Loucy (cell line): ENCODE data around the gene KMT2E.

Source experiments
- H2AFZ ChIP-seq: fragments of 200-600 bp; sonication (generic); 2 replicates; pipeline ENCODE4 v1.6.0; 2016; ENCODE audit warnings: antibody characterized with exemption, mild to moderate bottlenecking, low read length, moderate library complexity
- H3F3A ChIP-seq: fragments of 200-600 bp; 2 replicates; pipeline ENCODE4 v1.6.0; 2016; ENCODE audit warnings: antibody characterized with exemption, low read depth, mild to moderate bottlenecking
- H3K27me3 ChIP-seq: fragments of 200-600 bp; sonication (generic); 2 replicates; pipeline ENCODE4 v1.6.1; 2014; ENCODE audit warnings: low read length, mild to moderate bottlenecking; ENCODE audit not compliant: insufficient read depth, poor library complexity, severe bottlenecking
- H3K36me3 ChIP-seq: fragments of 200-600 bp; sonication (generic); 2 replicates; pipeline ENCODE4 v1.6.1; 2016; ENCODE audit warnings: low read length; ENCODE audit not compliant: insufficient read depth
- H3K4me1 ChIP-seq: fragments of 200-600 bp; sonication (generic); 2 replicates; pipeline ENCODE4 v1.5.1; 2014; ENCODE audit warnings: low read length, mild to moderate bottlenecking; ENCODE audit not compliant: insufficient read depth, poor library complexity, severe bottlenecking
- H3K4me2 ChIP-seq: fragments of 200-600 bp; sonication (generic); 2 replicates; pipeline ENCODE4 v1.6.0; 2014; ENCODE audit warnings: antibody characterized with exemption, low read length, low read depth, mild to moderate bottlenecking; ENCODE audit not compliant: poor library complexity, severe bottlenecking
- H3K4me3 ChIP-seq: fragments of 200-600 bp; sonication (generic); 2 replicates; pipeline ENCODE4 v1.5.1; 2014; ENCODE audit warnings: low read length, mild to moderate bottlenecking, mixed read lengths; ENCODE audit not compliant: poor library complexity, severe bottlenecking
- H3K79me2 ChIP-seq: fragments of 200-600 bp; sonication (generic); 2 replicates; pipeline ENCODE4 v1.6.1; 2014; ENCODE audit warnings: low read length; ENCODE audit not compliant: insufficient read depth
- H3K9ac ChIP-seq: fragments of 200-600 bp; sonication (generic); 2 replicates; pipeline ENCODE4 v1.6.0; 2014; ENCODE audit warnings: mild to moderate bottlenecking, low read depth, low read length, moderate library complexity; ENCODE audit not compliant: poor library complexity, severe bottlenecking
- H3K9me2 ChIP-seq: fragments of 200-600 bp; sonication (generic); replicated peaks from 2 replicates; pipeline ENCODE4 v1.6.1; 2016; ENCODE audit warnings: low read depth, low read length, mixed read lengths
- H3K9me3 ChIP-seq: fragments of 200-600 bp; sonication (generic); 2 replicates; pipeline ENCODE4 v1.6.1; 2014; ENCODE audit warnings: mild to moderate bottlenecking, antibody characterized with exemption, low read length, low read depth; ENCODE audit not compliant: insufficient read depth
- H4K20me1 ChIP-seq: fragments of 200-600 bp; sonication (generic); 2 replicates; pipeline ENCODE4 v1.6.0; 2014; ENCODE audit warnings: antibody characterized with exemption, low read length, mild to moderate bottlenecking; ENCODE audit not compliant: insufficient read depth, poor library complexity, severe bottlenecking
- CTCF ChIP-seq: fragments of 200-600 bp; sonication (generic); conservative IDR thresholded peaks from 2 replicates; pipeline ENCODE4 v1.5.1; 2014; ENCODE audit warnings: mild to moderate bottlenecking, antibody characterized with exemption, low read length
- EZH2phosphoT487 ChIP-seq: fragments of 200-600 bp; IDR thresholded peaks from 2 replicates; pipeline ENCODE4 v1.6.1; 2018; ENCODE audit warnings: antibody characterized with exemption, mild to moderate bottlenecking, moderate library complexity, borderline replicate concordance

Gene KMT2E

DNA sequence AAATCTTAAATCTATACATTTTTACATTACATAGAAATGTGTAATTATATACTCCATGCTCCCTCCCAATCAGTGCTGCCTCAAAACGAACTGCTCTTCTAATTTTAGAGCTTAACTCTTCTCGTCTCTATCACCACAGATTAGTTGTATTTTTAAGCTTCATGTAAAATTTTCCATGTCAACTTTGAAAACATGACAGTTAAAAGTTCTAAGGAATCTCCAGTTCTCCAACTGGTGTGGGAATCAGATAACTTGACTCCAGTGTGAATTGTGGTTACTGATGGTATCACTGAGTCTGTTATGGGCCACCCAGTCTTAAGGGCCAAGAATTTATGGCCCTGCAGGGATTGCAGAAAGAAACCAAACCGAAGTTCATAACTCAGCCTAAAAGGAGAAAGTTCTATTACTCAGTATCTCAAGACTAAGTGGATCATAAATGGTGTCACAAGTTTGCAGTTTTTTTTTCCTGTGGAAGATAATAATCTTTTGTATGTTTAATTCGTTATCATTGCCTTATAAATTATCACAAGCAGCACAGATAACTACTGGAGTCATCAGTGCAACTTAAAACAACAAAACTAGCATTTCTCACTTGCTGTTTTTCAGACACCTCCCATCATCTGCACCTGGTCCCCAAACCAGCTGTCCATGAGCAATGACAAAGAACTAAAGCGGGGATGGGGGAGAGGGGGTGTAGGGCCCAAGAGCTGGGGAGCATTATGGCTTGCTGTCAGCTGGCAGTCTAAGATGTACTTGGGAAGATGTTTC, 31.5 kb upstream of the KMT2E start:
- Histone ChIP-seq H4K20me1 (peaks cover 18% of the 10 kb centered on the region), H3K4me2 (peak overlapping the region; percentile 93), H3K9me2 (no peaks in the 10 kb centered on the region), H3F3A (no peaks in the 10 kb centered on the region), H3K27me3 (no peaks in the 10 kb centered on the region), H2AFZ (no peak overlapping the region), H3K4me3 (peak overlapping the region; percentile 85), H3K79me2 (peaks cover 32% of the 10 kb centered on the region), H3K9me3 (no peaks in the 10 kb centered on the region), H3K9ac (peak overlapping the region; percentile 95), H3K4me1 (peaks cover 23% of the 10 kb centered on the region), H3K36me3 (no peaks in the 10 kb centered on the region; the same call in 1 of the 2 replicates)
- TF ChIP-seq EZH2phosphoT487 (no peak), CTCF (no peak)

DNA sequence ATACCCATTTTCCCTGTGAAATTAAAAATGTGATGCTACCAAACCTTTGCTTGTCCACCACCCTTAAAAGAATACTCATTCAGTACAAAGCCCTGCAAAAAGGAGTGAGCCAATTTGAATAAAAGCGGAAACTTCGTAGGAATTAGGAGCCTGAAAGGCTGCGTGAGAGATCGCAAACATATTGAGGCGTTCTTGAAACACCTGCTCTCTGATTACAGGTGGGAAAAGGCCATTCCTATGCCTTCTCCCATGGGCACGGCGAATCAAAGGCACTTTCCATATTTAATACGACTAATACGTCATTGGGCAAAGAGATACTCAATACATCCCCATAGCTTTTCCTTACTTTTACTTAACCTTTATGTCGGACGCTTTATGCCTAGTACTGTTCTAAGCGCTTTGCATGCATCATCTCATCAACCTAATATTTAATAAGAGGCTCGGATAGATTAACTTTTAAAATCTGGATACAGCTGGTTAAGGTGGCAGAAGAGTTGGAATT, 30.9 kb upstream of the KMT2E start:
- H3K9me3 ChIP-seq: no peaks in the 10 kb centered on the region
- H3K9me2 ChIP-seq: no peaks in the 10 kb centered on the region
- peak overlapping the region; percentile 85 for H3K4me3 ChIP-seq
- peak overlapping the region; percentile 95 for H3K9ac ChIP-seq
- H3F3A ChIP-seq: no peaks in the 10 kb centered on the region
- TF ChIP-seq EZH2phosphoT487 (no peak), CTCF (no peak)
- no peaks in the 10 kb centered on the region for H3K27me3 ChIP-seq
- peaks cover 32% of the 10 kb centered on the region for H3K79me2 ChIP-seq
- peak overlapping the region; percentile 79 for H2AFZ ChIP-seq
- peaks cover 23% of the 10 kb centered on the region for H3K4me1 ChIP-seq
- no peaks in the 10 kb centered on the region; the same call in 1 of the 2 replicates for H3K36me3 ChIP-seq
- peak overlapping the region; percentile 93 for H3K4me2 ChIP-seq
- H4K20me1 ChIP-seq: peaks cover 18% of the 10 kb centered on the region

DNA sequence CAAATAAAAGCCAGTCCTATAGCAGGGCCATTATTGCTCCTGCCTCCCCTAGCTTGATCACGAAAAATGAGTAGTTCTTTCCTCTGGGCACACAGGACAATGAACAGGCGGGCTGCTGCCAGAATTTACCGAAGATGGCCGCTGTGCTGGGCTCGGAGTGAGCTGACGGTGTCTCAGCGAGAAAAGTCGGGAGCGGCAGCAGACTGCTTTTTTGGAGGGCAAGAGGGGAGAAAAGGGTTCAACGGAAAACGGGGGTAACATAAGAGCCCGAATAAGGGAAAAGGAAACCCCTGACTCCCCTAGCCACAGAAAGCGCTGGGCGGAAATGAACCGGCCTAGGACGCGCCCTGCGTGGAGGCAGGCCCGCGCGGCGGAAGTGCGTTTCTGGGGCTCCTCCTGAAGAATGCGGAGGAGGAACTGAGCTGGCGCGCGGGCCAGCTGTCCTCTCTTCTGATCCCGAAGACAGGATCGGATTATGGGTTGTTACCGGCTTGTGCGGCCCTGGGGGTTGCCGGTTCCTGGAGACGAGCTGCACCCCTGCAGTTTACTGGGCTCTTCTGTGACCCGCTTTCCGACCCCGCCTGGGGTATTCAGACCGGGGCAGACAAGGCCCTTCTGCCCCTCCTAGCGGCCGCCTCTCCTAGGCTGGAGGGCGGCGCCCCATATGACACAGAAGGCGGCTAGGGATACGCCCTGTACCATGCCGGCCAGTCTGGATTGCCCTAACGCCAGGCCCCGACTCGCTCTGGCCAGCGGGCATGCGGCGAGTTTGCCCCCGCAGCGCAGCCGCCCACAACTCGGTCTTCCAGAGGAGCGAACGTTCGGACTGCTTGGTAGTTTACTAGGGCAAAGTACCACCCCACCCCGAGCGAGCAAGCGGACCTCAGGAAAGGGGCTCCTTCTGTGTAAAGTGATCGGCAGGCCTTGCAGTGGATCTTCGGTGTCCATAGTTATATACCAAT, 30.1 kb upstream of the KMT2E start:
- Histone ChIP-seq H2AFZ (peak overlapping the region; percentile 79), H3K79me2 (peaks cover 32% of the 10 kb centered on the region), H3K36me3 (no peaks in the 10 kb centered on the region; the same call in 1 of the 2 replicates), H3K9me2 (no peaks in the 10 kb centered on the region), H4K20me1 (peaks cover 18% of the 10 kb centered on the region), H3K9ac (peak overlapping the region; percentile 95), H3F3A (no peaks in the 10 kb centered on the region), H3K4me1 (peaks cover 23% of the 10 kb centered on the region), H3K9me3 (no peaks in the 10 kb centered on the region), H3K4me3 (peak overlapping the region; percentile 85), H3K27me3 (no peaks in the 10 kb centered on the region), H3K4me2 (peak overlapping the region; percentile 93)
- TF ChIP-seq EZH2phosphoT487: no peak
- peak; percentile 42 for TF ChIP-seq CTCF
